Endothelial cell of umbilical vein (primary cell): ENCODE data around the gene ALK. TPM values are rescaled to one million over a fixed set of nuclear protein-coding genes. Genes with fewer than 3 reads are reported as not detected.
"Not testable (repeated sequence)": the region's sequence is repeated elsewhere in the genome, so short reads cannot be mapped to it uniquely, and the experiment has no call there.

Experiments used
- BruUV-seq: library from RNA; stranded (reverse); fragments of 400-500 nt; replicated peaks from 2 replicates; lab custom pipeline; 2021; lab: Mats Ljungman, UMichigan
- CTCF ChIA-PET: fragments of 300-600, 350-600 bp; sonication (Branson Sonifier 250); formaldehyde crosslinking; loops from one replicate; lab custom pipeline; 2021; ENCODE audit warnings: antibody characterized with exemption, inconsistent platforms; lab: Charles Lee
- POLR2A ChIA-PET: fragments of 300-600, 350-600 bp; sonication (Branson Sonifier 250); formaldehyde crosslinking; loops from one replicate; lab custom pipeline; 2021; ENCODE audit warnings: antibody characterized with exemption, inconsistent platforms; lab: Charles Lee
- DNase-seq: peaks from one replicate; pipeline ENCODE4 v3.0.0-alpha.2; 2011; ENCODE audit warnings: low read depth, low spot score
- FAIRE-seq: peaks from 2 replicates; lab custom pipeline; 2011; peaks lifted over from hg19 to GRCh38; lab: Jason Lieb, UNC
- H2AFZ ChIP-seq: 2 replicates; pipeline ENCODE4 v1.6.0; 2012; ENCODE audit warnings: low read depth, low read length, control low read depth, inconsistent platforms
- H3K27ac ChIP-seq: 2 replicates; pipeline ENCODE4 v1.5.1; 2011; ENCODE audit warnings: low read depth, mild to moderate bottlenecking, control low read depth, low read length, moderate library complexity; ENCODE audit not compliant: insufficient read depth
- H3K27me3 ChIP-seq, 2 experiments: 2 replicates each; pipeline versions ENCODE4 v1.6.0 to v1.6.1; 2011; ENCODE audit warnings: low read length in 2 of 2, mixed read lengths in 1 of 2; ENCODE audit not compliant: control insufficient read depth in 2 of 2, insufficient read depth in 2 of 2
- H3K36me3 ChIP-seq, 2 experiments: 2 replicates in 1 of 2; 3 replicates in 1 of 2; pipeline ENCODE4 v1.5.1; 2011; ENCODE audit warnings: low read length in 2 of 2, mild to moderate bottlenecking in 1 of 2, moderate library complexity in 1 of 2; ENCODE audit not compliant: control insufficient read depth in 2 of 2, insufficient read depth in 2 of 2; ENCODE audit errors: extremely low read depth in 1 of 2
- H3K4me1 ChIP-seq: 3 replicates; pipeline ENCODE4 v1.5.1; 2011; ENCODE audit warnings: mild to moderate bottlenecking, low read length; ENCODE audit not compliant: control insufficient read depth, insufficient read depth; ENCODE audit errors: extremely low read depth
- H3K4me2 ChIP-seq: 2 replicates; pipeline ENCODE4 v1.6.1; 2011; ENCODE audit warnings: low read length, control low read depth, mixed read lengths; ENCODE audit not compliant: insufficient read depth
- H3K4me3 ChIP-seq, 3 experiments: fragments of 200-600 bp in 1 of 3; sonication (generic), shearing (Covaris generic) in 1 of 3; replicated peaks in 1 of 3; 2 replicates each; pipeline ENCODE4 v1.5.1; 2011 to 2016; ENCODE audit warnings: control low read depth in 3 of 3, low read length in 3 of 3, mild to moderate bottlenecking in 2 of 3, inconsistent platforms in 1 of 3, low read depth in 1 of 3, moderate library complexity in 1 of 3; ENCODE audit not compliant: insufficient read depth in 1 of 3
- H3K79me2 ChIP-seq: 2 replicates; pipeline ENCODE4 v1.6.0; 2012; ENCODE audit warnings: low read length, inconsistent platforms; ENCODE audit not compliant: control insufficient read depth, insufficient read depth
- H3K9ac ChIP-seq: replicated peaks from 2 replicates; pipeline ENCODE3; 2011; ENCODE audit warnings: low read length, control low read depth; ENCODE audit not compliant: insufficient read depth; ENCODE audit errors: extremely low read depth
- H3K9me1 ChIP-seq: replicated peaks from 3 replicates; pipeline ENCODE4 v1.6.0; 2011; ENCODE audit warnings: mild to moderate bottlenecking, low read length; ENCODE audit not compliant: control insufficient read depth, insufficient read depth; ENCODE audit errors: extremely low read depth
- H3K9me3 ChIP-seq: replicated peaks from 2 replicates; pipeline ENCODE4 v1.5.1; 2012; ENCODE audit warnings: low read length, inconsistent platforms; ENCODE audit not compliant: control insufficient read depth, insufficient read depth
- H4K20me1 ChIP-seq: replicated peaks from 2 replicates; pipeline ENCODE3; 2011; ENCODE audit warnings: mild to moderate bottlenecking, low read length; ENCODE audit not compliant: control insufficient read depth, insufficient read depth; ENCODE audit errors: extremely low read depth
- EZH2 ChIP-seq: IDR thresholded peaks from 2 replicates; pipeline ENCODE4 v1.6.1; 2012; ENCODE audit warnings: borderline replicate concordance, low read depth, mild to moderate bottlenecking, moderate library complexity, low read length, inconsistent platforms; ENCODE audit not compliant: severe bottlenecking
- FOS ChIP-seq: IDR thresholded peaks from 2 replicates; pipeline ENCODE4 v1.6.1; 2011; ENCODE audit warnings: mild to moderate bottlenecking, low read length, moderate library complexity, borderline replicate concordance; ENCODE audit not compliant: insufficient read depth
- GATA2 ChIP-seq: IDR thresholded peaks from 2 replicates; pipeline ENCODE4 v1.7.0; 2011; ENCODE audit warnings: low read depth, mild to moderate bottlenecking, moderate library complexity, mixed read lengths, low read length; ENCODE audit not compliant: insufficient read length, insufficient read depth
- JUN ChIP-seq: IDR thresholded peaks from 2 replicates; pipeline ENCODE4 v1.6.1; 2011; ENCODE audit warnings: borderline replicate concordance, low read depth; ENCODE audit not compliant: insufficient read length, insufficient read depth
- MYC ChIP-seq: IDR thresholded peaks from one replicate; pipeline ENCODE4 v1.6.1; 2011; ENCODE audit warnings: mild to moderate bottlenecking, low read depth, low read length
- POLR2A ChIP-seq: IDR thresholded peaks from 2 replicates; pipeline ENCODE4 v1.6.1; 2012; ENCODE audit warnings: low read depth, mild to moderate bottlenecking, control low read depth, low read length
- POLR2AphosphoS5 ChIP-seq: IDR thresholded peaks from 2 replicates; pipeline ENCODE4 v1.6.1; 2012; ENCODE audit warnings: low read depth, mild to moderate bottlenecking, control low read depth, low read length, moderate library complexity; ENCODE audit not compliant: insufficient read depth
- dilution Hi-C: fragments of 300-500 bp; cut with MboI; formaldehyde crosslinking; loops from one replicate; pipeline ENCODE4 v1.15.0; 2019; ENCODE audit warnings: low sequenced_read_pairs; ENCODE audit not compliant: extremely low pct_ligation_motif_present
- intact Hi-C: fragments of 100-400 bp; cut with micrococcal nuclease; formaldehyde crosslinking; loops from one replicate; pipeline ENCODE4 v1.10.0; 2022
- polyA plus RNA-seq, 4 experiments: library from polyadenylated mRNA; depleted of rRNA in 3 of 4; stranded (reverse) in 3 of 4; unstranded in 1 of 4; fragments of >200 nt; gene quantifications; 2 replicates each; pipeline versions ENCODE4 v1.2.1 to v1.2.3, GENCODE V29; 2011 to 2012; ENCODE audit warnings: missing spikeins in 1 of 4
- total RNA-seq: library from RNA; stranded (reverse); gene quantifications from 2 replicates; pipeline ENCODE4 v1.2.3, GENCODE V29; 2021
- TF ChIP-seq, protein P1 (sequence below): IDR thresholded peaks from 2 replicates; pipeline ENCODE4 v1.6.1; 2011; ENCODE audit not compliant: insufficient read depth, insufficient read length
- TF ChIP-seq, protein P2 (sequence below), 2 donors: IDR thresholded peaks; 1 replicate in 1 of 2; 2 replicates in 1 of 2; pipeline ENCODE4 v1.5.1; 2011; ENCODE audit warnings: low read length in 2 of 2, mild to moderate bottlenecking in 2 of 2, moderate library complexity in 2 of 2, control low read depth in 1 of 2, inconsistent platforms in 1 of 2, low read depth in 1 of 2; ENCODE audit not compliant: insufficient read depth in 1 of 2; ENCODE audit errors: extremely low read depth in 1 of 2

Gene ALK
- total and polyA plus RNA-seq, 2 donors (not counting 3 experiments of a cell fraction or from before 2014, with no cell fraction given) = not detected

DNA sequence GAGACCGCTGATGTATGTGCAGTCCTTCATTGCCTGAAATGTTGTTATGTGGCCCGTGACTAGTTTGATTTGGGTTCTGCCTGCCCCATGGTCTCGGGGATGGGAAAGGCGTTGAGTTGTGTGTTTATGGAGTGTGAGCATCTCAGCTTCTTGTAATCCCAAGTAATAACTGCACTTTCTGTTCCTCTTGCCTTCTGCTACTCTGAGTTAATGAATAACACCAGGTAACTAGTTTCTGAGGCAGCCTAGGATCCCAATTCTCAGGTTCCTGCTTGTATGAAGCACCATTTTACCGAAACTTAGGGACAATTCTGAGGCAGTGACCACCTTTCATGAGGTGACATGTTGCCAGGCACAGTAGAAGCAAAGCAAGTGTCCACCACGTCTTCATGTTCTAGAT lies 170.0 kb downstream of the ALK start:
- no TSS peak for BruUV-seq
- no peak for DNase-seq

DNA sequence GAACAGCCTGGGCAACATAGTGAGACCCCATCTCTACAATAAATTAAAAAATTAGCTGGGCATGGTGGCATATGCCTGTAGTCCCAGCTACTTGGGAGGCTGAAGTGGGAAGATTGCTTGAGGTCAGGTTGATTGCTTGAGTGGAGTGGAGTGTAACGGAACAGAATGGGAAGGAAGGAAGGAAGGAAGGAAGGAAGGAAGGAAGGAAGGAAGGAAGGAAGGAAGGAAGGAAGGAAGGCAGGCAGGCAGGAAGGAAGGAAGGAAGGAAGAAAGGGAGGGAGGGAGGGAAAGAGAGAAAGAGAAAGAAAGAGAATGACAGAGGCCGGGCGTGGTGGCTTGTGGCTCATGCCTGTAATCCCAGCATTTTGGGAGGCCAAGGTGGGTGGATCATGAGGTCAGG lies 170.9 kb downstream of the ALK start:
- H3K9ac ChIP-seq, DNase-seq, H3K4me3 ChIP-seq, H3K9me1 ChIP-seq, H3K27ac ChIP-seq, H3K79me2 ChIP-seq, intact Hi-C loops, H3K27me3 ChIP-seq, H3K9me3 ChIP-seq, H3K4me2 ChIP-seq, BruUV-seq, H3K36me3 ChIP-seq, FAIRE-seq, dilution Hi-C loops, H3K4me1 ChIP-seq, CTCF ChIA-PET, H2AFZ ChIP-seq, POLR2A ChIA-PET, H4K20me1 ChIP-seq: not testable (repeated sequence)

More for the DNA sequence above, 170.0 kb downstream of the ALK start:
- Histone ChIP-seq H3K4me2 (no peak overlapping the region), H3K27ac (no peak overlapping the region), H2AFZ (no peak overlapping the region), H3K9me1 (no peaks in the 10 kb centered on the region), H3K79me2 (no peaks in the 10 kb centered on the region), H3K27me3 (no peaks in the 10 kb centered on the region), H3K9ac (no peak overlapping the region), H4K20me1 (no peaks in the 10 kb centered on the region), H3K4me3 (no peak overlapping the region), H3K4me1 (no peaks in the 10 kb centered on the region), H3K36me3 (no peaks in the 10 kb centered on the region), H3K9me3 (peaks cover 7% of the 10 kb centered on the region)
- no peak for FAIRE-seq
- intact Hi-C loops (no loop called here), dilution Hi-C loops (no loop called here)
- no peak for TF ChIP-seq POLR2A
- no peak for TF ChIP-seq FOS
- no peak for TF ChIP-seq POLR2AphosphoS5
- TF ChIP-seq MYC = no peak
- TF ChIP-seq GATA2 = no peak
- no peak for TF ChIP-seq JUN
- TF ChIP-seq, protein P1, sequence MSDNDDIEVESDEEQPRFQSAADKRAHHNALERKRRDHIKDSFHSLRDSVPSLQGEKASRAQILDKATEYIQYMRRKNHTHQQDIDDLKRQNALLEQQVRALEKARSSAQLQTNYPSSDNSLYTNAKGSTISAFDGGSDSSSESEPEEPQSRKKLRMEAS = no peak
- TF ChIP-seq, protein P2, sequence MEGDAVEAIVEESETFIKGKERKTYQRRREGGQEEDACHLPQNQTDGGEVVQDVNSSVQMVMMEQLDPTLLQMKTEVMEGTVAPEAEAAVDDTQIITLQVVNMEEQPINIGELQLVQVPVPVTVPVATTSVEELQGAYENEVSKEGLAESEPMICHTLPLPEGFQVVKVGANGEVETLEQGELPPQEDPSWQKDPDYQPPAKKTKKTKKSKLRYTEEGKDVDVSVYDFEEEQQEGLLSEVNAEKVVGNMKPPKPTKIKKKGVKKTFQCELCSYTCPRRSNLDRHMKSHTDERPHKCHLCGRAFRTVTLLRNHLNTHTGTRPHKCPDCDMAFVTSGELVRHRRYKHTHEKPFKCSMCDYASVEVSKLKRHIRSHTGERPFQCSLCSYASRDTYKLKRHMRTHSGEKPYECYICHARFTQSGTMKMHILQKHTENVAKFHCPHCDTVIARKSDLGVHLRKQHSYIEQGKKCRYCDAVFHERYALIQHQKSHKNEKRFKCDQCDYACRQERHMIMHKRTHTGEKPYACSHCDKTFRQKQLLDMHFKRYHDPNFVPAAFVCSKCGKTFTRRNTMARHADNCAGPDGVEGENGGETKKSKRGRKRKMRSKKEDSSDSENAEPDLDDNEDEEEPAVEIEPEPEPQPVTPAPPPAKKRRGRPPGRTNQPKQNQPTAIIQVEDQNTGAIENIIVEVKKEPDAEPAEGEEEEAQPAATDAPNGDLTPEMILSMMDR (IDR thresholded peaks at IDR 0.05; ENCODE audit: extremely low read depth in 1 of 2, insufficient read depth in 1 of 2, low read depth in 1 of 2, low read length in 2 of 2) = no peak
- TF ChIP-seq EZH2 = no peak
- POLR2A ChIA-PET = no interaction called here
- CTCF ChIA-PET = no interaction called here
